ENCODE results near the gene SERPING1. TPM values are rescaled to one million over a fixed set of nuclear protein-coding genes. Genes with fewer than 3 reads are reported as not detected.
A peak's percentile ranks its signal among the peaks of the same experiment; 100 is the strongest.

Gene SERPING1
- polyA plus RNA-seq, 1 donor (not counting 4 experiments of a cell fraction or from before 2014, with no cell fraction given), result 12.8 TPM

DNA sequence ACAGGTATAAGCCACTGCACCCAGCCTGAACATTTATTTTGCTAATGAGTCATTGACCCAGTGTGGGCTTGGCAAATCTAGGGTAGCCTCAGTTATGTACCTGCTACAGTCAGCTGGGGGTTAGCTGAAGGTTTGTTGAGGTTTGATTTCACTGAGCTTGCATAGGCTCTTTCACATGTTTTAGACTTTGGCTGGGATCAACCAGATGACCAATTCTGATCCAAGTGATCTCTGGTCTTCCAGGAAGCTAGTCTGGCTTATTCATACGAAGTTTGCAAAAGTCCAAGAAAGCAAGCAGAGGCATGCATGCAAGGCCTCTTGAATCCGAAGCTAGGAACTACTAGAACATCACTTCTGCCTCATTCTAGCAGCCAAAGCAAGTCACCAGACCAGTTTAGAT, 21.0 kb downstream of the SERPING1 start:
- Histone ChIP-seq H3K27ac (ENCODE audit: control insufficient read depth, insufficient read depth, low read length) (no peak overlapping the region), H3K9ac (ENCODE audit: control insufficient read depth, extremely low read depth, insufficient read depth, low read length) (no peak overlapping the region), H3K9me1 (ENCODE audit: control insufficient read depth, extremely low read depth, insufficient read depth, low read length) (no peaks in the 10 kb centered on the region), H3K4me2 (ENCODE audit: control insufficient read depth, extremely low read depth, insufficient read depth, low read depth, low read length) (no peak overlapping the region), H3K79me2 (ENCODE audit: control insufficient read depth, insufficient read depth, low read length) (no peaks in the 10 kb centered on the region), H3K4me1 (ENCODE audit: control insufficient read depth, extremely low read depth, insufficient read depth, low read length) (no peaks in the 10 kb centered on the region), H2AFZ (ENCODE audit: control insufficient read depth, low read length) (no peak overlapping the region), H3K4me3 (ENCODE audit: control insufficient read depth in 2 of 3, extremely low read depth in 1 of 3, insufficient read depth in 2 of 3, low read depth in 1 of 3, low read length in 3 of 3) (no peak overlapping the region), H3K36me3 (ENCODE audit: control insufficient read depth in 2 of 2, extremely low read depth in 1 of 2, insufficient read depth in 2 of 2, low read length in 2 of 2) (no peaks in the 10 kb centered on the region), H4K20me1 (ENCODE audit: control insufficient read depth, extremely low read depth, insufficient read depth, low read length) (no peaks in the 10 kb centered on the region), H3K9me3 (ENCODE audit: control insufficient read depth, low read depth, low read length) (no peaks in the 10 kb centered on the region), H3K27me3 (ENCODE audit: control insufficient read depth, extremely low read depth, insufficient read depth, low read length) (peaks cover 7% of the 10 kb centered on the region)
- peak; percentile 20 for FAIRE-seq
- no peak for TF ChIP-seq EZH2 (IDR thresholded peaks at IDR 0.05; ENCODE audit: low read length)
- no peak for TF ChIP-seq CTCF (optimal IDR thresholded peaks at IDR 0.05 in 1 of 3, IDR thresholded peaks at IDR 0.05 in 1 of 3, conservative IDR thresholded peaks at IDR 0.05 in 1 of 3; ENCODE audit: extremely low read depth in 1 of 3, insufficient read depth in 2 of 3, low read length in 3 of 3)
- DNase-seq (ENCODE audit: low read depth, low spot score), result no peak
- dilution Hi-C loops (cut with MboI; ENCODE audit: extremely low pct_ligation_motif_present, low sequenced_read_pairs), result no loop called here

DNA sequence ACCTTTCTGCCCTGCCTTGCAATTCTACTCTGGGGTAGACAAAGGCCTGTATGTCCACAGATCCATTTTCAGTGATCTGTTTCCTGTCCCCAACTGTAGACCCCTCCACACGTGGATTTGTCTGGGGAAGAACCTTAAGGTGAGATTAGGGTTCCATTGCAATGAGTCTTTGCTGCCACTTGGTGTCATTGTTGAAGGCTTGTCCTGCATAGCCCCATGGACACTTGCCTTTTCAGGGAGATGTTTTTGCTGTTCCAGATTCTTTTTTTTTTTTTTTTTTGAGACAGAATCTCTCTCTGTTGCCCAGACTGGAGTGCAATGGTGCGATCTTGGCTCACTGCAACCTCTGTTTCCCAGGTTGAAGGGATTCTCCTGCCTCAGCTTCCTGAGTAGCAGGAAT, 21.8 kb downstream of the SERPING1 start:
- Histone ChIP-seq H3K4me2 (ENCODE audit: control insufficient read depth, extremely low read depth, insufficient read depth, low read depth, low read length) (no peak overlapping the region), H4K20me1 (ENCODE audit: control insufficient read depth, extremely low read depth, insufficient read depth, low read length) (no peaks in the 10 kb centered on the region), H2AFZ (ENCODE audit: control insufficient read depth, low read length) (no peak overlapping the region), H3K27me3 (ENCODE audit: control insufficient read depth, extremely low read depth, insufficient read depth, low read length) (peaks cover 3% of the 10 kb centered on the region), H3K9me1 (ENCODE audit: control insufficient read depth, extremely low read depth, insufficient read depth, low read length) (no peaks in the 10 kb centered on the region), H3K27ac (ENCODE audit: control insufficient read depth, insufficient read depth, low read length) (no peak overlapping the region), H3K9me3 (ENCODE audit: control insufficient read depth, low read depth, low read length) (no peaks in the 10 kb centered on the region), H3K4me1 (ENCODE audit: control insufficient read depth, extremely low read depth, insufficient read depth, low read length) (no peaks in the 10 kb centered on the region), H3K36me3 (ENCODE audit: control insufficient read depth in 2 of 2, extremely low read depth in 1 of 2, insufficient read depth in 2 of 2, low read length in 2 of 2) (no peaks in the 10 kb centered on the region), H3K4me3 (ENCODE audit: control insufficient read depth in 2 of 3, extremely low read depth in 1 of 3, insufficient read depth in 2 of 3, low read depth in 1 of 3, low read length in 3 of 3) (no peak overlapping the region), H3K79me2 (ENCODE audit: control insufficient read depth, insufficient read depth, low read length) (no peaks in the 10 kb centered on the region), H3K9ac (ENCODE audit: control insufficient read depth, extremely low read depth, insufficient read depth, low read length) (no peak overlapping the region)
- no peak for DNase-seq (ENCODE audit: low read depth, low spot score)
- no peak for FAIRE-seq
- dilution Hi-C loops (cut with MboI; ENCODE audit: extremely low pct_ligation_motif_present, low sequenced_read_pairs), result no loop called here
- TF ChIP-seq EZH2 (IDR thresholded peaks at IDR 0.05; ENCODE audit: low read length) (no peak), CTCF (optimal IDR thresholded peaks at IDR 0.05 in 1 of 3, IDR thresholded peaks at IDR 0.05 in 1 of 3, conservative IDR thresholded peaks at IDR 0.05 in 1 of 3; ENCODE audit: extremely low read depth in 1 of 3, insufficient read depth in 2 of 3, low read length in 3 of 3) (peak; percentile 25 to 44 (median 32))

Measured in keratinocyte (primary cell).